NCI-H187 treated with DMSO at 0.1 percent for 48 hours (cell line): ENCODE data around the gene TCF7L2.

Source experiments
- DNase-seq: peaks from one replicate; lab custom pipeline; 2025; lab: John Stamatoyannopoulos, UW

TCF7L2 gene

GRCh38 chr10:112948196-112948595, 1.9 kb upstream of the TCF7L2 start:
- no peak for DNase-seq

GRCh38 chr10:112949143-112949823, 764 bp upstream of the TCF7L2 start:
- no peak for DNase-seq

GRCh38 chr10:112950714-112951358, 789 bp downstream of the TCF7L2 start:
- DNase-seq: no peak

- no peak for DNase-seq
Measured at GRCh38 chr10:112951359-112952281, 1.6 kb downstream of the TCF7L2 start.

DNA sequence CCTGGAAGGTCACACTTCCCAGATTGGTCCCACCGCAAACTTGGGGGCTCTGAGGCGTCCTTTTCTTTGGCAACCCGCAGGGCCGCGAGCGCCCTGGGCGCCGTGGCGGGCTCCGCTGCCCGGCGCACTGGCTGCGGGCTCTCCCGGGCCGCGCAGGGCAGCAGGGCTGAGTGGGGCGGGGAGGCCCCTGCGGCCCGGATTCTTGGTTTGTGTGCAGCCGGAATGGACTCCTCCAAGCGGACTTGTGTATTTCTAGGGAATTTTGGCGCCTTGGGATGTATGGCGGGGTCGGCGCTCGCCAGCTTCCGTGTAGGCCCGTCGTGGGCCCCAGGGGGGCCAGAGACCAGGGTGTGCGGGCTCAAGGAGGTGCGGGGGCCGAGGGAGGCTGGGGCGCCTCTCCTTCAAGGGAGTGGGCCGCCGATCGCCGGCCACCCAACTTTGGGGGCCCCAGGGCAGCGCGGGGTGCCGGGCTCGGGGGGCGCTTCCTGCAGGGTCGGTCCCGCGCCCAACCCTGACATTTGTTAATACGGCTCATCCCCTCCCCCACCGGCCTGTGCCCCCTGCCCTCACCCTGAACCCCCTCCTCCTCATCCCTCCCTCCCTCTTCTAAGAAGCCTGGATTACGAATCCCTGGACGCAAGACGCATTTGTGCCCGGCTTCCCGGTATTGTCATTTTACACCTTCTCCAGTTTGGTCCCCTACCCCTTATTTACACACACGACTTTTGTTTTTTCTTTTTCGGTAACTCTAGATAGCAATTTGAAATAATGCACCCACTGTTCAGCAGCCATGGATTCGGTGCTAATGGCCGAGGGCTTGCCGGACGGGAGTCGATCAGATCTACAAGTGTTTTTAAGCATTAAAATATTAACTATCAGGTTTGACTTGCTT, 2.5 kb downstream of the TCF7L2 start:
- DNase-seq: no peak

- DNase-seq: no peak
Measured at GRCh38 chr10:112953174-112954159, 3.4 kb downstream of the TCF7L2 start.

DNA sequence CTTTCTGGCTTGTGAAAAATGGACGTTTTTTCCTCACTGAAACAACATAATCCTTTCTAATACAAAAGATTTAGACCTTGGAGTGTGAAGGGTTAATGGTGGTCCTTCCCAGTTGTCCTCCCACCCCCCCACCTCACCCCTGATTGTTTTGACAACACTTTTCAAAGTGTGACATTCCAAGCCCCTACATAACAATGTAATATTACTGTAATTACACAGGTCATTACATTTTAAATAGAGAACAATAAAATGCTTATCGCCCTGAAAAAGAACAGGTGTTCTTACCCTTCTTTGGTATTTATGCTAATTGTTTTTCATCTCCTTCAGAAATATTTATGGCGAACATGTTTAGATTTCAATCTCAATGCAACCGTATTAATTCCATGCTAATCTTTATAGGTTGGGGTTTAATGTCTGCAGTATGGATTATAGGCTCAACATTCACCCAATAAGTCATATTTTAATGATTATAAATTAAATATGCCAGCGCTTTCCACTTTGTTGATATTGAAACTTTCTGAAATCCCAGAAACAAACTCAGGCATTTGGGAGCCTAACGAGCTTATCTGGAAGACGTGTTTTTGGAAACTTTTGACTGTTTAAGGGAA, 5.0 kb downstream of the TCF7L2 start:
- no peak for DNase-seq

DNA sequence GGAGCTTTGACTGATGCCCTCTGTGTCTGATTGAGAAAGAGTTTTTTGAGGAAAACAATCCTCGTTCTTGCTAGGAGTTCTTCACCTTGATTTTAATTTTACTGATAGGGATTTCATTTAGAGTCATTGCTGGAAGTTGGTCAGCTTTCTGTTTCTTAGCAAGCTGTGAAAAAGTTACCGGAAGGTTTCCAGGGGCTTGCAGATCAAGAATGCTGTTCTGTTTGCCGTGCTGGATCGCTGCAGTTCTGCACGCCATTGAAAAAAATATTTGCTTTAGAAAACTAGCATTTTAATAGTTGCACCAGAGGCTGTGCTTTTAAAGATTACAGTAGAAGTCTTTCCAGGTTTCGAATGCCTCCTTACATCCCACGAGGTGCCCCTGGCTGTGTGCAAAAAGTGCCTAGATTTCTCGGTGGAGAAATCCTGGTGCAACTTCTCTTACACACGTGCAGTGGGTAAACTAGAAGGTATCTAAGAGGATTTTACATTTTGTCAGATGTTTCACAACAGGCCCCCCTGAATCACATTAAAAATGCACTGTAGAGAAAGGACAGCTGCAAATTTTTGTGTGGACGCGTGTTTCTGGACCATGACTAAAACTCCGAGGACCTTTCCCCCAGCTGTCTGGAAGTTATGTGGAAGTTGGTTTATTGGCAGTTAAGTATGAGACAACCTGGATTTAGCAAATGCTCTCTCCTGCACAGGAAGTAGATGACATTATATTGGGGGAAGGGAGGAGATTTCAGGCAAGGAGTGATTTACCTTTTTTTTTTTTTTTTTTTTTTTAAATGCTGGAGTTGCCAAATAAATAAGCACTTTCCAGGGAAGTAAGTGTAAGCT, 5.8 kb downstream of the TCF7L2 start:
- no peak for DNase-seq

GRCh38 chr10:112956631-112957350, 6.7 kb downstream of the TCF7L2 start:
- DNase-seq: no peak

GRCh38 chr10:112957640-112958092, 7.6 kb downstream of the TCF7L2 start:
- DNase-seq: no peak

DNA sequence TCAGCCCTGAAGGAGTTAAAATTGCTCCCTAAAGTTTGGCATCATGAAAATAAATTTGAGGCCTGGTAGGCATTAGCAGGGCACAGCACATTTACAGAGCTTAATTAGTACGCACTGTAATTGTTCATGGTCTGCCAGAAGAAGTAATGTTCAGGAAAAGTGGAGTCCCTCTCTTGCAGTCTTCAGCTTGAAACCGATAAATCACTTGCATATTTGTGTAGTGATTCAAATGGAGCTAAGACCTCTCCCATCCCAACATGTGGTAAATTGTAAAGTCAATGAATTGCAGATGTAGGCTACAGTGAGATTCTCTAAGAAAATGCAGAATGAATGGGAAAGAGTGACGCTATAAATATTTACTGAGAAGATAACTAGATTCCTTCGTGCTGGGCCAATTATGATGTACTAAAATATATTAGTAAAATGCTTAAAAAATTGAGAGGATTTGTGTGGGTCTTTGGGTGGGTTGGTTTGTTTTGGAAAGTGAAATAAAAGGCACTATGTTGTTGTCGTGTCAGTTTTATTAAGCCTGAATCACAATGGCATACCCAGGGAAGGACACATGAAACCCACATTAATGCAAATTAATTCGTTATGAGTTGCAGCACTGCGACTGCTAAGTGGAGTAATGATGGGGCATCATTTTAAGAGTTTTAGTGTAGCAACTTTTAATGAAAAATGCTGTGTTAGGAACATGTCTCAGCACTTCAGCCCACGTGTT, 8.4 kb downstream of the TCF7L2 start:
- DNase-seq: no peak

- no peak for DNase-seq
Measured at GRCh38 chr10:112959207-112959838, 9.3 kb downstream of the TCF7L2 start.

GRCh38 chr10:112960151-112960681, 10.2 kb downstream of the TCF7L2 start:
- no peak for DNase-seq

DNA sequence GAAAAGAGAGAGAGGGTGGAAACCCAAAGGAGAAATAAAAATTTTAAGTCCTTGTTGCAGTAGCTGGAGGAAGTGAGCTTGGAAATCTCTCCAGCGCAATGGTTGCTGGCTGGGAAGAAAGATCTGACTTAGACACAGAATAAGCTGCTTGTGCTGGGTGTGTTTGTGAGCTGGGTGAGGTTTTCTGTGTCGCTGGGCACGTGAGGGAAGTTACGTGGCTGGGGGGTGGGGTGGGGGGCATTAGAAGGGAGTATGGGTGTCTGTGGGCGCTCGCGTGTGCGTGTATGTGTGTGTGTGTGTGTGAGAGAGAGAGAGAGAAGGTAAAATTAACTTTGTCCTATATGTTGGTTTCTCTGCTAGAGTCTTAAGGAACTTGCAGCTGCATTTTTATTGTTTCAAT, 11.6 kb downstream of the TCF7L2 start:
- no peak for DNase-seq

DNA sequence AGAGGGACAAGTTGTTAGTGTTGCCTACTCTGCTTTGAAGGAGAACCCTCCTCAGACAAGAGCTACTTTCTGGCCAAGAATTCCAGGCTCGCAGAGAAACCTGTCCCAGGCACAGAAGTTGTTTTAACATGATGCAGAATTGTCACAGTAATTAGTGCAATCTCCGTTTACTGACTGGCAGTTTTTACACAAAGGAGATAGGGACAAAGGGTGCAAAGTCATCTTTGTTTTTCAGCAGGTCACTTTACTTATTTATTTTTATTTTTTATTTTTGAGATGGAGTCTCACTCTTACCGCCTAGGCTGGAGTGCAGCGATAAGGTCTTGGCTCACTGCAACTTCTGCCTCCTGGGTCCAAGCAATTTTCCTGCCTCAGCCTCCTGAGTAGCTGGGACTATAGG, 12.3 kb downstream of the TCF7L2 start:
- DNase-seq: no peak

GRCh38 chr10:112963835-112964234, 13.8 kb downstream of the TCF7L2 start:
- no peak for DNase-seq

DNA sequence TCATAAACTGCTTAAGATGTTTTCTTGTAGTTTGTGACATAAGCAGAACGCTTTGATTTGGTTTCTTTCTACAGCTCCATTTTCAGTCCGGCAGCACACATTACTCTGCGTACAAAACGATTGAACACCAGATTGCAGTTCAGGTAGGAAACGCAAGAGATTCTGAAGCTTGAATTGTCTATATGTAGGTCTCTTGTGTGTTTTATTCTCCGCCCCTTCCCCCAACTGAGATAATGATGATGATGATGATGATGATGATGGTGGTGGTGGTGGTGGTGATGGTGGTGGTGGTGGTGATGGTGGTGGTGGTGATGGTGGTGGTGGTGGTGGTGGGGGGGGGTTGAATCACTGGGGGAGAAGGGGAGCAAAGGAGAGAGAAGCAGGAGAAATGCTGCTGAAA, 14.4 kb downstream of the TCF7L2 start:
- DNase-seq: no peak
